Cortex of kidney (tissue), 1 donor: ENCODE results near the gene ZMYND11.
"Not testable (repeated sequence)": the region's sequence is repeated elsewhere in the genome, so short reads cannot be mapped to it uniquely, and the experiment has no call there.

Source experiments
- DNase-seq: peaks from one replicate; lab custom pipeline; 2025; lab: John Stamatoyannopoulos, UW

The ZMYND11 gene

GRCh38 chr10:244227-244626 is 109.0 kb downstream of the ZMYND11 start:
- DNase-seq, result no peak

DNA sequence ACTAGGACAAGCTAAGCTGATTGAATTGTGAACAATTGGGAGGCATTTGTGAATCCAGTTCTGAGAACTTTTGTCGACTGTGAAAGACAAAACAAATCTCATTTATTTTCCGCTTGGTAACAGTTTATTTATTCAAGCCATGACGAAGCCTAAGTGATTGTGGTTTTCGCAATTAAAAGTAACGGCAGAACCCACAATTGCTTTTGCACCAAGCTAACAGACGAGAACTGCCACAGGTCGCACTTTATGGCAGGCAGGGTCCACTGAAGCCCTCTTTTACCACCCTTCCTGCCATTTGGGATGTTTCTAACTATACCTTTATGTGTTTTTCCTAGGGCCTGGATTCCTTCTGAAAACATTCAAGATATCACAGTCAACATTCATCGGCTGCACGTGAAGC is 111.2 kb downstream of the ZMYND11 start:
- DNase-seq, result no peak

- DNase-seq, result no peak
Measured at GRCh38 chr10:247480-247879, 112.2 kb downstream of the ZMYND11 start.

- DNase-seq, result no peak
Measured at GRCh38 chr10:248307-248706, 113.1 kb downstream of the ZMYND11 start.

DNA sequence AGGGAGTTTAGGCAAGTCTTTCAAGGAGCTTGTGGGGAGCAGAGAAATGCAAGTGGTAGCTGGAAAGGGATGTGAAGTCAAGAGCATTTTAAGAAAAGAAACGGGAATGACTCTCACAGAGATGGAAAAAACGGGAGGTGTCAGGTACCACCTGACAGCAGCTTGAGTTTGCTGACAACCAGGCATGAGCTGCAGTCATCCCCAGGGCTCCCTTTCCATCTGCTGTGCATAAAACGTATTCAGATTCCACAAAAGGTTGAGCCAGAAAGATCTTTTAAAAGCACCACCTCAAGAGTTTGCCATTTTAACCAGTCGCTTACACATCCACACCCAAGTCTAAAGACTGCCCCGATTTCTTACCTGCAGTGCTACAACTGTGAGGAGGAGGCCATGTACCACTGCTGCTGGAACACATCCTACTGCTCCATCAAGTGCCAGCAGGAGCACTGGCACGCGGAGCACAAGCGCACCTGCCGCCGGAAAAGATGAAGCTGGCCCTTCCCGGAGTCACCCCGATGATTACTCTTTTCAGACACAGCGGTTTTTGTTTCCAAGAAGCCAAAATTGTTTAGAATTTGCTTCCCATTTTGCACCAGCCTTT is 116.8 kb downstream of the ZMYND11 start:
- no peak for DNase-seq

GRCh38 chr10:260819-261429 is 125.7 kb downstream of the ZMYND11 start:
- DNase-seq, result no peak

DNA sequence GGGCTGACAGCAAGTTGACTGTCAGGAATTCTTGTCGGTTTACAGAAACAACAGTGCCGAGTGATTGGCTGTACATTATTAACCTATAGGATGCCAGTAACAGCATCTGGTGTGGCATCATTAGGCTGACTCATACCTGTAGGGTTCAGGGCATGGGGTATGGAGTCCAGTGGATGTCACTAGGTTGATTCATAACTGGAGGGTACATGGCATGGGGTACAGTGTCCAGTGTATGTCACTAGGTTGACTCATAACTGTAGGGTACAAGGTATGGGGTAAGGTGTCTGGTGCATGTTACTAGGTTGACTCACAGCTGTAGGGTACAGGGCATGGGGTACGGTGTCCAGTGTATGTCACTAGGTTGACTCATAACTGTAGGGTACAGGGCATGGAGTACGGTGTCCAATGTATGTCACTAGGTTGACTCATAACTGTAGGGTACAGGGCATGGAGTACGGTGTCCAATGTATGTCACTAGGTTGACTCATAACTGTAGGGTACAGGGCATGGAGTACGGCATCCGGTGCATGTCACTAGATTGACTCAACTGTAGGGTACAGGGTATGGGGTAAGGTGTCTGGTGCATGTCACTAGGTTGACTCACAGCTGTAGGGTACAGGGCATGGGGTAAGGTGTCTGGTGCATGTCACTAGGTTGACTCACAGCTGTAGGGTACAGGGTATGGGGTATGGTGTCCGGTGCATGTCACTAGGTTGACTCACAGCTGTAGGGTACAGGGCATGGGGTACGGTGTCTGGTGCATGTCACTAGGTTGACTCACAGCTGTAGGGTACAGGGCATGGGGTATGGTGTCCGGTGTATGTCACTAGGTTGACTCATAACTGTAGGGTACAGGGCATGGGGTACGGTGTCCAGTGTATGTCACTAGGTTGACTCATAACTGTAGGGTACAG is 129.2 kb downstream of the ZMYND11 start:
- not testable (repeated sequence) for DNase-seq

DNA sequence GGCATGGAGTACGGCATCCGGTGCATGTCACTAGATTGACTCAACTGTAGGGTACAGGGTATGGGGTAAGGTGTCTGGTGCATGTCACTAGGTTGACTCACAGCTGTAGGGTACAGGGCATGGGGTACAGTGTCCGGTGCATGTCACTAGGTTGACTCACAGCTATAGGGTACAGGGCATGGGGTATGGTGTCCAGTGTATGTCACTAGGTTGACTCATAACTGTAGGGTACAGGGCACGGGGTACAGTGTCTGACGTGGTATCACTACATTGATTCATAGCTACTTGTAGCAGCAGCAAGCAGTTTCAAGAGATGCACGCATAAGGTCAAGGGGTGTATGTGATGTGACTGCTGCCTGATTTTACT is 129.8 kb downstream of the ZMYND11 start:
- DNase-seq, result not testable (repeated sequence)

DNA sequence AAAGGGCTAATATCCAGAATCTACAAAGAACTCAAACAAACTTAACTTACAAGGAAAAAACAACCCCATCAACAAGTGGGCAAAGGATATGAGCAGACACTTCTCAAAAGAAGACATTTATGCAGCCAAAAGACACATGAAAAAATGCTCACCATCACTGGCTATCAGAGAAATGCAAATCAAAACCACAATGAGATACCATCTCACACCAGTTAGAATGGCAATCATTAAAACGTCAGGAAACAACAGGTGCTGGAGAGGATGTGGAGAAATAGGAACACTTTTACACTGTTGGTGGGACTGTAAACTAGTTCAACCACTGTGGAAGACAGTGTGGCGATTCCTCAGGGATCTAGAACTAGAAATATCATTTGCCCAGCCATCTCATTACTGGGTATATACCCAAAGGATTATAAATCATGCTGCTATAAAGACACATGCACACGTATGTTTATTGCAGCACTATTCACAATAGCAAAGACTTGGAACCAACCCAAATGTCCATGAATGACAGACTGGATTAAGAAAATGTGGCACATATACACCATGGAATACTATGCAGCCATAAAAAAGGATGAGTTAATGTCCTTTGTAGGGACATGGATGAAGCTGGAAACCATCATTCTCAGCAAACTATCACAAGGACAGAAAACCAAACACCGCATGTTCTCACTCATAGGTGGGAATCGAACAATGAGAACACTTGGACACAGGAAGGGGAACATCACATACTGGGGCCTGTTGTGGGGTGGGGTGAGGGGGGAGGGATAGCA is 130.7 kb downstream of the ZMYND11 start:
- DNase-seq, result not testable (repeated sequence)

- no peak for DNase-seq
Measured at GRCh38 chr10:266974-267425, 131.7 kb downstream of the ZMYND11 start.

GRCh38 chr10:267705-268104 is 132.4 kb downstream of the ZMYND11 start:
- no peak for DNase-seq

DNA sequence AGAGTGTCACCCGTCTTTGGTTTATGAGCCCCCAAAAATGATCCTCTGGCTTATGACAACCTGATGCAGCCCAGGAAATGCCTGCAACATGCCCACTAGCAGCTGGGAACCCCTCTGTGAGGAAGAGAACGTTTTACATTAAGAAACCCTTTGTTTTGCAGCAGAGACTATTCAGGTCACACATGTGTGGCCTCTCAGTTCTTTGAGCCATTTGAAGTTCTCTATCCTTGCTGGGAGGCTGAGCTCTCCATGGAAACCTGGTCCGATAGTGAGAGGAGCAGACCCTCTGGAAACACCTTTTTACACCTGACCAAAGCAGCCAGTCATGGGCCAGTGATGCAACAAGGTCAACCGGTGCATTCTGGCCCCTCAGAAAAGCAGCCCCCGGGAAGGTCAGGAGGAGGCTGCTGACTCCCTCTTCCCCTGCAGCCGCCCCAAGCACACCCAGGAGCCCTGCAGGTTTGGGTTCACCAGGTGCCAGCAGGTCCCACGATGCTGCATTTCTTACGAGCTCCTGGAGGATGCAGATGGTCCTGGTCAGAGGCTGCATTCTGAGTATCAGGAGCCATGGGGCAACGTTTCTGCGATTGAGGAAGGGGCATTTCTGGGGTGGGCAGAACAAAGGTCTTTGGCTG is 134.3 kb downstream of the ZMYND11 start:
- DNase-seq, result no peak

DNA sequence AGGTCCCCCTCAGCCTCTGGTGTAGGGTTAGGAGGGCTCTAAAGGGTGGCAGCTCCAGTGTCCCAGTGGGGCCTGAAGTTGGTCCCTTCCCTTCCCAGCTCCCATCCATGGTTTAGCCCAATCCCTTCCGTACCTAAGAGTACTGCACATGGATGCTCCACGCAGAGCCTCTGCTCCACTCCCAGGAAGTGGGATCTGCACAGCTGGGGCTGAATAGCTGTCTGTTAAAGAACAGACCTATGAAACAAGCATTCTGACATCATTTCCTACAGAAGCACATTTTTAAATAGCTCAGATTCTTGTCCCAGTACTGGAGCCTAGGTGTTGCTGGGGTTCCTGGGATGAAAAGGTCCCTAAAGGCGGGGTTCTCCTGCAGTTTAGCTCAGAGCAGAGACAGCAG is 135.9 kb downstream of the ZMYND11 start:
- no peak for DNase-seq

- DNase-seq, result no peak
Measured at GRCh38 chr10:271722-272121, 136.5 kb downstream of the ZMYND11 start.

DNA sequence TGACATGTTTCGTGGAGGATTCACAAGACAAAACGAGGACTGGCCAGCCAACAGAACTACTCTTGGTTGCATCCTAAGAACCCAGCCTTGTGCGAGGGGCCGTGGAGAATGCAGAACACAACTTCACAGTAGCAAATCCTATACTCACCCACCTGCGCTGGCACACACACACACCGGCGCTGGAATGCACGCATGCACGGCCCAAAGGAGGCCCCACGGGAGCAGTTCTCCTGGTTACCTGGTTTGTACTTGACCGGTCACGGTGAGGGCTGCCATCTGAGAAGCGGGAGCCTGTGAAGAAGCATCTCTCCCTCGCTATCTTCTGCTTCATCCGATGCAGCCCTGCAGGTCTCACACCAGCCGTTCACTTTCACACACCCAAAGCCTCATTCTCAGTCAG is 137.8 kb downstream of the ZMYND11 start:
- DNase-seq, result no peak

- no peak for DNase-seq
Measured at GRCh38 chr10:274866-275265, 139.6 kb downstream of the ZMYND11 start.

GRCh38 chr10:275680-276079 is 140.4 kb downstream of the ZMYND11 start:
- no peak for DNase-seq

GRCh38 chr10:277963-278362 is 142.7 kb downstream of the ZMYND11 start:
- no peak for DNase-seq

GRCh38 chr10:278707-279106 is 143.5 kb downstream of the ZMYND11 start:
- DNase-seq, result no peak

DNA sequence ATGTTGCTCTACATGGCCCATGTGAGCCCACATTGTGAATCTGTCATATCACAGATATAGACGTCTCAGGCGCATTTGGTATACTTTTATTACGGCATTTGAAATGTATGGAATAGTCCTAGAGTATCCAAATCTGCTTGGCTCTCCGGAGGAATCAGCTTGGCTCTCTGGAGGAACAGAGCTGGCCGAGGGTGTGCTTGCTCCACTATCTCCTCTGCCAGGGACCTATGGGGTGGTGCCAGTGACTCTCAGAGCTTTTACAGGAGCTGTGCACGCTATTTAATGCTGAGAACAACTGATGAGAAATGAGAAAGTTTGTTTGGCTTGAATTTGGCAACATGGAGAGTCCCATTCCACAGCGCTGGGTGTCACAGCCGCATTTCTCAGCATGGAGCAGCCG is 144.0 kb downstream of the ZMYND11 start:
- no peak for DNase-seq

DNA sequence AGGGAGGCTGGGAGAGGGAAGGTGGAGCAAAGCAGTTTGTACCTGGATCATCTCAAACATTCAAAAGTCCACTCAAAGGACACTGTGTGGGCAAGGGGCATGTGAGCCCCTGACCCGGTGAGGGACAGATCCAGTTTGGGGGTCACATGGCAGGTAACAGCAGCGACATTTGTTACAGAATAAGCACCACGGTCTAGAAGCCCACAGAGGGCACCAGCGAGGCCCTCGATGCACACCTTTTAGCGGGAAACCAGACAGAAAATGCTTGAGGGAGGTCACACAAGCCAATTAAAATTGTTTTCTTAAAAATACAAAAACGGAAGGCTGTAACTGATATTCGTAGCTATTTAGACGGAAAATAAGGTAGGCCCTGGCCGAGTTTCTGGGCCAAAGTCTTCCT is 144.4 kb downstream of the ZMYND11 start:
- no peak for DNase-seq
